Activated CD4-positive, CD25-positive, alpha-beta regulatory T cell (primary cell): Measurements from ENCODE around the gene KDM1A.

ENCODE experiments used
- DNase-seq, 4 experiments: peaks; one replicate each; lab custom pipeline; 2025; lab: John Stamatoyannopoulos, UW

Gene KDM1A

DNA sequence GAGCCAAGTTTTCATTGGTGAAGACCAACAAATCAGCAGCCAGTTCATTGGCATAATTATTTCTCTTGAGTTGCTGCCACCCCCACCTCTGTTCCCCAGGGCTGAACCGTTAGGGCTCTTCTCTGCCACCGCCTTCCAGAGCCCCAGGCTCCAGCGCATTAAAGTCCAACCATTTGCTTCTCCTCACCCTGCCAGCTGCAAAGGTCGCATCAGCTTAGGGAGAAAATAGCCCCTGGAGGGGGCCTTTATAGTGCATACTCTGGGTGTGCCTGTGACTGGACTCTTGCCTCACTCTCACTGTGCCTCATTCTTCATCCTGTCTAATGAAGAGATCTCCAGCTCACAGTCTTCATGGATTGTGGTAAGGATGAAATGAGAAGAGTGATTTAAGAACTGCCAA lies 50.4 kb downstream of the KDM1A start:
- no peak for DNase-seq

DNA sequence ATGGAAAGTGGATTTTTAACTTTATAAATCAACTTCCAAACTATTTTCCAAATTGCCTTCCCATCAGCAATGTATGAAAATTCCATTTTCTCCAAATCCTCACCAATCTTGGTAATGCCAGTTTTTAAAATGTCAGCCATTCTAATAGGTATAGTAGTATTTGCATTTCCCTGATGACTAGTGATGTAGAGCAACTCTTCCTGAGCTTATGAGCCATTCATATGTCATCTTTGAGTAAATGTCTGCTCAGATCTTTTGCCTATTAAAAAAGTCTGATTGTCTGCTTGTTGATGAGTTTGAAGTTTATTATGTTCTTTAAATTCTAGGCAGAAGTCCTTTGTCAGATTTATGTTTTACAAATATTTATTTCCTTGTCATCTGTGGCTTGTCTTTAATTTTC lies 54.7 kb downstream of the KDM1A start:
- no peak for DNase-seq

DNA sequence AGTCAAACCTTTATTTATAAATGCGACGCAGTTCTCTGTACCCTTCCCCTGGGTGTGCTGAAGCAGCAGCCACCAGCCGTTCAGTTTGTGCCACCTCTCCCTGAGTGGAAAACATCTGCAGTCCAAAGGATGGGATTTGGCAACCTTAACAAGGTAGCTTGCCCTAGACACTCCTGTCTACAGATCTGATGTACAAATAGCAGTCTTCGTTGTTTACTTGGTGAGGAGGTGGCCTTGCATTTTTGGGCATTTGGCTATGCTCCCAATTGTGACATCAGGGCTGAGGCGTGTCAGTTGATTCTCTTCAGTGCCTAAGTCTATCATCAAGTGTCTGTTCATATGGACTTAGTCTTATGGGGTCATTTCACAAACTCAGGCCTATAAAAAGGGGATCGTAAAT lies 59.8 kb downstream of the KDM1A start:
- no peak for DNase-seq

DNA sequence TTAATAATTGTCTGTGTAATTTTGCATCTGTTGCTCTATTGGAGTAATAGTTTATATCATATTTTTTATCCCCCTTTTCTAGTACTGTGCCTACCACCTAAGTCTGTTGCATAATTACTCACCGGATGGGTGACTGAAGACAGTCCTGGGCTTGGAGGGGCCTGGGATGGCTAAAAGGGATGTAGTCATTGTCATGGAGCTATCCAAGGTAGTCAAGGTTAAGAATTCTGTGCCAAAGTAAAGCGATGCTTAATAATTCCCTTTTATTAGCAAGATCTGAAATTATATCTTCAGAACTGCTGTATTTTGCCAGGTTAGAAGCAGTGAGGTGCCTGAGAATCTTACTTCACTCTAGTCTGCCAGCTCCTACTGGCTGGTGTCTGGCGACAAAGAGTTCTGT lies 61.6 kb downstream of the KDM1A start:
- DNase-seq = no peak

DNA sequence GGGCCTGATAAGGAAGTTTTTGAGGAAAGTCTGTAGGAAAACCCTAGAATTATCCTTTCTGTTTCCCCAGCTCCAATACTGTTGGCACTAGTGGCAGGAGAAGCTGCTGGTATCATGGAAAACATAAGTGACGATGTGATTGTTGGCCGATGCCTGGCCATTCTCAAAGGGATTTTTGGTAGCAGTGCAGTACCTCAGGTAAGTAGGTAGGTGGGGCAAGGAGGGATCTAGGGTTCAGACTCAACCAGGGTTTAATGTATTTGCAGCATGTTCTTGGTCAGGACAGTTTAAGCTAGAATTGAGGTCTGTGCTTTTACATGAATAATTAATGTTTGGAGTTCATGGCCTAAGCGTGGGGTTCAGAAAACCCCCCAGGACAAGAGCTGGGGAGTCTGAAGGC lies 62.1 kb downstream of the KDM1A start:
- no peak for DNase-seq

DNA sequence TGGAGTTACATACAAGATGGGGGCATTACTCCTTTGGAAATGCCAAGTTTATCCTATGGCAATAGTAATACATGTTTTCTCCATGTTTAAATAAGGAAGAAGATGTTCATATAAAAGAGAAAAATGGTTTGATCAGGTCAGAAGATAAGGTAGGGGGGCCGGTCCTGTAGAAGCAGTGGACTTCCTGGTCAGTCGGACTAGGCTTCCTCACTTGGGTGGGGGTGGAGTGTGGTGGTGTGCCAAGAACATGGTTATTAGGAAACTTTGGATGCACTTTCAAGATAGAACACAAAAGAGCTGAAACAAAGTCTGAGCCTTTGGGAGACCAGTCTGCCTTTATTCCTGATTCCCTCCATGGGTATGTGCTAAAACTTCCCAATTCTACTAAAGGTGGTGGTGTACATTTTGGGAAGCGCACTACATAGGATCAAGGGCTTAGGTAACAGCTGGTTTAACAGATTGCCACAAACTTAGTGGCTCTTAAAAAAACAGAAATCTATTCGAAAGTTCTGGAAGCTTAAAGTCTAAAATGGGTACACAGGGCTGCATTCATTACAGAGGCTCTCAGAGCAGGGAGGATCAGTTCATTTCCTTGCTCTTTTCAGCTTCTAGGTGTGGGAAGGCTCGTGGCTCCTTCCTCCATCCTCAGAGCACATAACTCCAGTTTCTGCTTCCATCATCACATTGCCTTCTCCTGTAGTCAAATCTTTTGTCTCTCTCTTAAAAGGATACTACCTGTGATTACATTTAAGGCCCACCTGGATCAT lies 64.6 kb downstream of the KDM1A start:
- no peak for DNase-seq

DNA sequence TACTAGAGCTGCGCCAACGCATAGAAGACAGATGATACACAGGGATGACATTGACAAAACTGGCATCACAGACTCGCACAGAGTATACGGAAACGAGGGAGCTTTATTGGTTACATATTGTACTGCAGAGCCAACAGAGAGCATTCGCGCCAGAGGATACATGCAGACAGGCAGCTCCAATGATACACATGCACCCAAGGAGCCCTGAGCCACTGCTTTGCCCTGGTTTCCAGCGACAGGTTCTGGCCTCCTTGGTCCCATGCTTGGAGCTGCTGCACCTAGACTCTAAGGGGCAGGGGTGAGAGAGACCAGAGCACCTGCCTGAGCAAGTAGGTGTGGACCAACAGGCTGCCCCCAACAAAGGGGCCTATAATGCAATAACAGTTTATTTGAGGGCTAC lies 65.6 kb downstream of the KDM1A start:
- DNase-seq = no peak

DNA sequence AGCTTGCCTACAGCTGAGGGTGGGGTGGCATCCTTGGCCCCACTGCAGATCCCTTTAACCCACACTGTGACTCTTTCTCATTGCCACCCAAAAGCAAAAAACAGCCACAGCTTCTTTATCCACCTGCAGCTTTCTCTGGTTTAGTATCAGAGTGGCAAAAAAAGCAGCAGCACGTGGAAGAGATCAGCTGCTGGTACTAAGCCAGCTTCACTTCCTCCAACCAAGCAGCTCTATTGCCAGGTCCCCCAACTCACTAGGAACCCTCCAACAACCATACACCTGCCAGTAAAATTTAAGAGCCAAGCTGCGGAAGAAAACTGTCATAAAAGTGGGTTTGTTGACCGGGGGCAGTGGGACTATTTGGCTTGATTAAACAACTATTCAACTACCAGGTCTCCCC lies 66.4 kb downstream of the KDM1A start:
- no peak for DNase-seq

DNA sequence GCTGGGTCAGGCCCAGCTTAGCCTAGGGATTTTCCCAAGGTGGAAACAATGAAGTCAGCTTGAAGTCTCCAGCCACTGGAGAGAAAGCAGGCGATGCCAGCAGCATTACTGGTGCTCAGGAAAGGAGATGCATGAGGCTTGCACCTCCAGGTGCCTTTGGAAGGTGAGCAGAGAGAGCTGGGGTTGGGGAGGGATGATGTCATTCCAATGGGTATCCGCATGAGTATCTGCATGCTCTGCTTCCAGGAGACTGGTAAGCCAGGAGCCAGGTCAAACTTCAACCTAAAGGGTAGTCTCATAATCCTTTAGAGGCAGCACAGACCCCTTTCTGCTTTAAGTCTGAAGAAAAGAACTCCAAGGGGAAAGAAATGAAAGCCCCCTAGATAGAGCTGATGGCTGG lies 68.8 kb downstream of the KDM1A start:
- DNase-seq = no peak

DNA sequence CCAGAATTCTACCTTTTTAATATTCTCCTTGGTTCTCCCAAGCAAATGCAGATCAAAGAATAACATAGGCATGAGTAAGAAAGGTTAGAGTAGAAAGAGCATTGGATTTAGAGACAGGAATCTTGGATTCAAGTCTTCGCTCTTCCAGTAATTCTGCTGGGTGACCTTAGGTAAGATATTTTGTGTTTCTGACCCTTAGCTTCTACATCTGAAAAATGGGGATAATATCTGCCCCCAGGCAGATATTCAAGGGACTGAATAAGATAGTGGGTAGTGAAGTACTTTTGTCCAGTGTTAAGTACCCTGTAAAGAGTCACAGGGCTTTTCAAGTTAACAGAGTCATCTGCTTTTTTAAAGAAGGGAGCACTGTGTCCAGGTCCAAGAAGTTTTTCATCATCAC lies 70.8 kb downstream of the KDM1A start:
- no peak for DNase-seq

DNA sequence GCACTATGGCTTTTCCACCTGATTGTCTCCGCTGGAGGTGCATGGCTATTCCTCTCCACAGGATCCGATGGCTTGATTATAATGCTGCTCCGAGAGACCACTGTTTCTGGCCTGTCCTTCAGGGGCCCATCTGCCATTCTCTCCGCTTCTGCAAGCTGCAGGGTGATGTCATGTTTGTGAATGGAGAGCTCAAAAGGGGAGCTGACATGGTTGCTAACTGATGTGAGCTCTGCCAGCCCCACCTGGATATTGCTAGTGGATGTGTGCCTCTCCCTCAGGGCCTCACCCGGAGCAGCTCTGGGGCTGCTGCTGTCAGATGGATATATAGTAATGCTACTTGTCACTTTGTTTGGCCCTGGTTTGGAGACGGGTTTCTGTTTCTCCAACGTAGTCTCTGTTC lies 72.3 kb downstream of the KDM1A start:
- DNase-seq = no peak

DNA sequence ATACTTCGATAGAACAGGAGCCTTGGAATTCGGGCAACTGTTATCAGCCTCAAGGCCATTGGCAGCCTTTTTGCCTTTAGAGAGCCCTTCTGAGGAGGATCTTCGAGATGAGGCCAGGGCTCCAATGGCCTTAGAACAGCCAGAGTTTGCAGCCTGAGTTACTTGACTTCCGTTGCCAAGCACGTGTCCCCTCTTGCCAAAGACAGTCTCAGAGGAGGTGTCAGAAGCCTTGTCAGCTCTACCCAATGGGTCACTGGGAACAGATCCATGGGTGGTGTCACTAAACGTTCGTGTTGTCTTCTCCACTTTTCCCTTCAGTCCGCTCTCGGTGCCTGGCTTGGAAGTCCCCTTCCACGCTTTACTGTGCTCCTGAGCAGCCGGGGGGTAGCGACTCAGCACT lies 73.2 kb downstream of the KDM1A start:
- no peak for DNase-seq

DNA sequence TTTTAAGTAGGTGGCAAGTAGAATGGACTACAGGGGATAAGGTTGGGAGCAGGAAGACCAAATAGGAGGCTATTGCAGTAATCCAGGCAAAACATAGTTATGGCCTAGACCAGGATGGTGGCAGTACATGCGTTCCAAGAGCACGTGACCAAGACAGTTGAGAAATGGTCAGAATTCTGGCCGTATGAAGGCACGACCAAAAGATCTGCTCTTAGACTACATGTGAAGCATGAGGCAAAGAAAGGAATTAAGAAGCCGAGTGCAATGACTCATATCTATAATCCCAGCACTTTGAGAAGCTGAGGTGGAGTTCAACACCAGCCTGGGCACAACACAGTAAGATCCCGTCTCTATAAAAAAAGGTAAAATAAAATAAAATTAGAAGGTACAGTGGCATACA lies 78.0 kb downstream of the KDM1A start:
- no peak for DNase-seq

DNA sequence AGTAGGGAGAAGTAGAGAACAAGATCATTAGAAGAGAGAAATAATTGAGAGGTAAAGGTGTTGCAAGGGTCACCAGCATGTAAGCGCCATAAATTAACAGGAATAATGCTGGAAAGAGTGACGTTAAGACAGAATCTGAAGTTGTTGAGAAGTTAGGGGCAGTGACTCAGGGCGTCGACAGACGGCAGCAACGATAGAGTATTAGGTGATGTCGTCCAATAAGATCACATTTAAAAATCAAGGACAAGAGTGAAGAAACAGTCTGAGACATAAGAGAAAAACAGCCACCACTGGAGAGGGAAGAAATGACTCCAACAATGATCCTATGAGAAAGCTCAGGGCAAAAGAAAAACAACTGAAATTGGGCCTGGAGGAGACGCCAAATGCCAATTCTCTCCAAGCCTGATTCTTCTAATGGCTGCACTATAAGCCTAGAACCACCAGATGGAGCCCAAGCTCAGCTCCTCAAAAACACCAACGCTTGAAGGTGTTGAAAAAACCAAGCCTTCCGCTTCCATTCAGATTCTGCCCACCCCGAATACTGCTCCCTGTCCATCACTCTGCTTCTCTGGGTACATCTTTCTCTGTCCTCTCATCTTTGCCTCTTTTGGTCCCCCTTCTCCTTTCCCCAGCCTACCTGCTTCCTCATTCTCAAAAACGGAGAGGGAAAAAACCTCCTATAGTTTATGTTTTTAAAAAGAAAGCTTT lies 79.3 kb downstream of the KDM1A start:
- DNase-seq = peak; percentile 17 to 43 (median 31)

DNA sequence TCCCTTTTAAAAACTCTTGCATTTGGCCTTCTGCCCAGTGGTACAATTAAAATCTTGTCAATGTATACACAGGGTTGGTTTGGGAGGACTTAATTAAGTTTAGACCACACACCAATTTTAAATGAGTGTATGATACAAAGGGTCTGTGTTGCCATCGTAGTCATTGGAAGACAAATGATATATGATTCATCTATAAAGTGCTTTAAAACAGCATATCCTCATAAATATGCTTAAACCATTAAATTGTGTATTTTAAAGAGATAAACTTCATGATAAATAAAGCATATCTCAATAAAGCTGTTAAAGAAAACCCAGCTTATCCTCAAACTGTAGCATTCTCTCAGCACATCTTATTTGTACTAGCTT lies 79.9 kb downstream of the KDM1A start:
- no peak for DNase-seq

DNA sequence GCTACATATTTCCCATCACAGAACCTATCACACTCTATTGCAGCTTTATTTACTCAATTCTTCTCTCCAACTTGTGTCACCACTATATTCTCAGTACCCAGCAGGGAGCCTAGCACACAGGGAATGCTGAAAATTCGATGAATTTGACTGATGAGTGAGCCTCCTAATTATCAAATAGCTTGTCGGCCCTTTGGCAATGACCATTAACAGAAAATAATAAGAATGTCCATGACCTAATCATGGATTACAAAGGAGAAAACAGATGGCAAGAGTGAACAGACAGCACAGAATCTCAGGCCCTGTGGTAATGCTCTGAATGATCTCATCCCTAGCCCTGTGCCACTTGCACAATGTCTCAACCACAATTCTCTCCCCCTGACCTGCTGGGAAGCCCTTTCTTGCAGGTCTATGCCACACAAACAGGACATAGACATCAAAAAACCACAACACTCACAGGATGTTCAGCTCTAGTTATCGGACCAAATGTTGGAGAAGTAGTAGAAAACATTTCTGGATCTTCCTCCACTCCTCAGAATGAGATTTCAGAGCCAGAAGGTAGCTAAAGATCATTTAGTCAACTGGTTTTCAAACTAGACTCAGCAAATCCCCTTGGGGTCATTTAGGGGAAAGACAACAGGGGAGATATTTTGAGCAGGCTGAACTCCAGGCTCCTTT lies 80.9 kb downstream of the KDM1A start:
- no peak for DNase-seq

DNA sequence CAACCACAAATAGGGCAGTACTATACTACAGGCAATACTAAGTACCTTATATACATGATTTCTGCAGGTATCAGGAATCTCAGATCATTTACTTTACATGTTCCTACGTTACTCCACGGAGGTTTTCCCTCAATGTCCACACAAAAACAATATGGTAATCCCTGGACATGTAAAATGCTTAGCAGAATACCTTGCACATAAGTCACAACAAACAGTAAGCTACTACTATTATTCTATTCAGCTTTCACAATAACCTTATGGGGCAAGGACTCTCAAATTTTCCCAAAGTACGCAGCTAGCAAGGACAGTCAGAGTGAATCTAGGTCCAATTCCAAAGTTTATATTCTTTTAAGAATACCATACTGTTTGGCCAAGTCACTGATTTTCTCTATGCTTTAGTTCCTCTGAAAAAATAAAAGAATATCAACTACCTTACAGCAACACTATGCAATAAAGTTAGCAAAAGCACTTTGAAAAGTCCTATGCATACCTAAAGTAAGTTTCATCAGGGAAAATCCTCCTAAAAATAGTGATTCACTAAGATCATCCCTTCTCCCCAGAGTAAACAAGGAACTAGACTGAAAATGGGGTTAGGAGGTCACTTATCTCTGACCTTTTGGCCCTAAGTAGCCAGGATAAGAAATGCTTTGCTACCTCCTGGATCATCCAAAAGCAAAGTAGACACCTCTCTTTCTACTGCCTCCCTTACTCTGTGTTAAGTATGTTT lies 82.0 kb downstream of the KDM1A start:
- no peak for DNase-seq

DNA sequence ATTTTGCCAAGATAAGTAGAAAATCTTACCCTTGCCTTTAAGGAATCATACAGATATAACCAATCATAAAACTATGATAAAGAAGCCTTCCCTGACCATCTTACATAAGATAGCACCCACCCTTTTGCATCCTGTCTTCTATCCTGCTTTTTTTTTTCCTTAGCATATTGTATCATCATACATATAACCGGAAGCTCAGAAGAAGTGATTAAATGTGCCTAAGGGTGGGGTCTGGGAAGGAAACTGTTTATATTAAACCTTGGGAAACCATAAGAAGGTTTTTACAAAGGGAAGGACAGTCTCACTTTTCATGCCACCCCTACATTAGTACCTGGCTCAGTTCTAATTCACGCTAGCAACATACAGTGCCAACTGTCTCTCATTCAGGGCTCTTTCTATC lies 82.6 kb downstream of the KDM1A start:
- no peak for DNase-seq

DNA sequence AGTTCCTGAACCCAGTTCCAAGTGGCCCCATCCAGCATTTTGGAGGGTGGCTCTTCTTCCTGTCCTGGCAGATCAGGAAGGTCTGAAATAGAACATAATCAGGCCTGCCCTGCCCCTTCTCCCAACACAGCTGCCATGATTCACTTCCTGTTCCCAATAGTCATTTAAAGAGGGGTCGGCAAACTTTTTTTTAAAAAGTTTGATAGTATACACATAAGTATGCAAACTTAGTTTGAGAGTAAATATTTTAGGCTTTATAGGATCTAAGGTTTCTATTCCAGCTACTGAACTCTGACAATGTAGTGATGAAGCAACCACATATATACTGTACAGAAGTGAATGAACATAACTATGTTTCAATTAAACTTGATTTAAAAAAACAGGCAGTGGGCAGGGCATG lies 83.0 kb downstream of the KDM1A start:
- no peak for DNase-seq

DNA sequence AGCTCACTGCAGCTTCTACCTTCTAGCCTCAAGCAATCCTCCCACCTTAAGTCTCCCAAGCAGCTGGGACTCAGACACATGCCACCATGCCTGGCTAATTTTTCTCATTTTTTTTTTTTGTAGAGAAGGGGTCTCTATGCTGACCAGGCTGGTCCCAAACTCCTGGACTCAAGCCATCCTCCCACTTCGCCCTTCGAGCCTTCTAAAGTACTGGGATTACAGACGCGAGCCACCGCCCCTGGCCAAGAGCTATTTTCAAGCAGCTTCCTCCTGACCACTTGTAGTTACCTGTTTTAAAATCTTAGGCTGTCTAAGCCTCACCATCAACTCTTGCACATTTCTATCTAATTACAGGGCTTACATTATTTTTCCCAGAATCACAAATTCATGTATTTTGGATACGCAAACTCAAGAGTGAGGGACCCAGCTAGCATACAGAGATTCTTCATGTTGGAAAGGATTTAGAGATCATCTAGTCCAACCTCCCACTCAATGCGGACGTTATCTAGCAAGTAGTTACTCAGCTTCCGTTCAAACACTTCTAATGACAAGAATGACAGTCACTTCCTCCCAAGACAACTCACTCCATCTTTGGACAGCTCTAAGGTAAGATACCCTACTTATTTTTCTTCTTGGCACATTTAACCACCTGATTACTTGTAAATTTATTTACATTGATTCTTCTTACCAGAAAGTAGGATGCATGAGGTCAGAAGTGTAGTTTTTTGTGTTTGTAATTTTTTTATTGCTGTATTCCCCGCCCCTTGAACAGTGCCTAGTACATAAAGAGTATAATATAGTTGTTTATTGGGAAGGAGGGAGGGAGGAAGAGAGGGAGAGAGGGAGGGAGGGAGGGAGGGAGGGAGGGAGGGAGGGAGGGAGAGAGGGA lies 84.0 kb downstream of the KDM1A start:
- no peak for DNase-seq

DNA sequence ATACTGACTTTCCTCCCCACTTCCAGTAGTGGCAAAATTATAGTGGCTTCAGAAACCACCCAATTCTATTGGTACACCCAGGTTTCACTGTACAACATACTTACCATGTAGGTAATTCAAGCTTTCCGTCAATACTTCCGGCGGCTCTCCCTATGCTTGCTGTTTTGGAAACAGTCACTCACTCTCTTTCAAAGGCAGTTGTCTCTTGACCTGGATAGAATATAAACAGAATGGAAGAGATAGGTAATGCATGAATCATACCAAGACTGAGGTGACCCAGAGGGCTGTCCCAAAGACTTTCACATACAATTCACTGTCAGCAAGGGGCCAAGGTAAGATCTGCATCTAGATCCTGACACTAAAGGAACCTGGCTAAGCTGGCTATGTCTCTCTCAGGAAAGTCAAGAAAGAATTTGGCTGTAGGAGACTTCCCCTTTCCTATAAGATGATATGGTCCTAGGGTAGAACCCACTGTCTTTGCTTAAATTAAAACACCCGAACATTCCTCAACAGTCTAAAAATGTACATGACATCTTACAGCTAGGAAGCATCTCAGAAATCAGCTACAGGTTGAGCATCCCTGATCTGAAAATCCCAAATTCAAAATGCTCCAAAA lies 89.8 kb downstream of the KDM1A start:
- no peak for DNase-seq
